WTC11 (cell line): ENCODE data around the gene SNX7. TPM values are rescaled to one million over a fixed set of nuclear protein-coding genes. Genes with fewer than 3 reads are reported as not detected.
A peak's percentile ranks its signal among the peaks of the same experiment; 100 is the strongest.

Experiments
- ATAC-seq: fragments of 200-7000 bp; cut with Tn5 transposase; 2 replicates; pipeline ENCODE4 v1.10.0; 2021; ENCODE audit warnings: mild to moderate bottlenecking, moderate library complexity
- Bru-seq: library from RNA; stranded (reverse); fragments of 400-500 nt; gene quantifications from one replicate; lab custom pipeline; 2021; lab: Mats Ljungman, UMichigan
- CTCF ChIA-PET: fragments of 300-600 bp; sonication (Branson Sonifier 250); formaldehyde crosslinking; loops from one replicate; lab custom pipeline; 2021; ENCODE audit warnings: antibody characterized with exemption; lab: Charles Lee
- POLR2A ChIA-PET: fragments of 350-600 bp; sonication (Branson Sonifier 250); formaldehyde crosslinking; loops from one replicate; lab custom pipeline; 2021; ENCODE audit warnings: antibody characterized with exemption; lab: Charles Lee
- DNase-seq: peaks from one replicate; pipeline ENCODE4 v3.0.0; 2021; ENCODE audit warnings: low spot score
- H3K27ac Mint-ChIP-seq: 2 replicates; pipeline ENCODE4 v1.8.0; 2021; ENCODE audit warnings: mixed read lengths
- H3K27me3 Mint-ChIP-seq: 2 replicates; pipeline ENCODE4 v1.8.0; 2021; ENCODE audit warnings: low read depth, mild to moderate bottlenecking, moderate library complexity, mixed read lengths
- H3K36me3 Mint-ChIP-seq: 2 replicates; pipeline ENCODE4 v1.8.0; 2021; ENCODE audit warnings: mixed read lengths
- H3K4me1 Mint-ChIP-seq: 2 replicates; pipeline ENCODE4 v1.8.0; 2022; ENCODE audit warnings: mixed read lengths
- H3K4me3 Mint-ChIP-seq: 2 replicates; pipeline ENCODE4 v1.8.0; 2021; ENCODE audit warnings: mild to moderate bottlenecking, moderate library complexity, mixed read lengths
- H3K9me3 Mint-ChIP-seq: 2 replicates; pipeline ENCODE4 v1.8.0; 2021; ENCODE audit warnings: mixed read lengths
- CREM ChIP-seq: sonication (generic); formaldehyde crosslinking; IDR thresholded peaks from 2 replicates; pipeline ENCODE4 v1.8.1; 2022; ENCODE audit warnings: mild to moderate bottlenecking, missing genetic modification reagents, moderate library complexity
- ETV6 ChIP-seq: sonication (generic); formaldehyde crosslinking; IDR thresholded peaks from 2 replicates; pipeline ENCODE4 v1.8.1; 2022; ENCODE audit warnings: mild to moderate bottlenecking, missing genetic modification reagents
- FOXK1 ChIP-seq: sonication (generic); formaldehyde crosslinking; IDR thresholded peaks from 2 replicates; pipeline ENCODE4 v1.8.0; 2022; ENCODE audit warnings: mild to moderate bottlenecking, moderate library complexity, missing genetic modification reagents
- FOXP1 ChIP-seq: sonication (generic); formaldehyde crosslinking; IDR thresholded peaks from 2 replicates; pipeline ENCODE4 v1.8.0; 2022; ENCODE audit warnings: missing genetic modification reagents, mild to moderate bottlenecking, moderate library complexity, borderline replicate concordance
- GTF2I ChIP-seq: fragments of 250-450 bp; sonication (Bioruptor Pico); conservative IDR thresholded peaks from 2 replicates; pipeline ENCODE4 v1.4.0; 2021; ENCODE audit warnings: mild to moderate bottlenecking
- NR3C1 ChIP-seq: sonication (generic); formaldehyde crosslinking; conservative IDR thresholded peaks from 2 replicates; pipeline ENCODE4 v1.8.1; 2023; ENCODE audit warnings: low read depth, mild to moderate bottlenecking, missing genetic modification reagents
- ZBTB21 ChIP-seq: sonication (generic); formaldehyde crosslinking; IDR thresholded peaks from 2 replicates; pipeline ENCODE4 v1.8.1; 2023; ENCODE audit warnings: mild to moderate bottlenecking, missing genetic modification reagents, borderline replicate concordance
- ZNF121 ChIP-seq: sonication (generic); formaldehyde crosslinking; IDR thresholded peaks from 2 replicates; pipeline ENCODE4 v1.8.0; 2023; ENCODE audit warnings: missing genetic modification reagents
- ZNF232 ChIP-seq: sonication (generic); formaldehyde crosslinking; IDR thresholded peaks from 2 replicates; pipeline ENCODE4 v1.8.0; 2022; ENCODE audit warnings: mild to moderate bottlenecking, missing genetic modification reagents
- ZNF317 ChIP-seq: sonication (generic); formaldehyde crosslinking; IDR thresholded peaks from 2 replicates; pipeline ENCODE4 v1.8.1; 2023; ENCODE audit warnings: low read depth, mild to moderate bottlenecking, moderate library complexity, missing genetic modification reagents, borderline replicate concordance
- ZNF423 ChIP-seq: fragments of 250-450 bp; sonication (Bioruptor Pico); IDR thresholded peaks from 2 replicates; pipeline ENCODE4 v2.1.2; 2022; ENCODE audit warnings: mild to moderate bottlenecking, moderate library complexity
- ZNF671 ChIP-seq: fragments of 250-450 bp; sonication (Bioruptor Pico); IDR thresholded peaks from 2 replicates; pipeline ENCODE4 v1.8.0; 2021; ENCODE audit warnings: mild to moderate bottlenecking
- long read RNA-seq, 3 experiments: library from RNA in 1 of 3; library from capped mRNA in 1 of 3; library from polyadenylated mRNA in 1 of 3; unstranded in 2 of 3; stranded (forward) in 1 of 3; transcript quantifications; one replicate each; pipeline ENCODE4 v2.0.0, GENCODE V29; 2021
- total RNA-seq: library from RNA; stranded (reverse); gene quantifications from 3 replicates; pipeline ENCODE4 v1.2.3, GENCODE V29; 2021
- TF ChIP-seq, protein P1 (sequence below): sonication (generic); formaldehyde crosslinking; IDR thresholded peaks from 2 replicates; pipeline ENCODE4 v1.8.1; 2023; ENCODE audit warnings: mild to moderate bottlenecking, moderate library complexity, missing genetic modification reagents
- TF ChIP-seq, protein P2 (sequence below): sonication (generic); formaldehyde crosslinking; IDR thresholded peaks from 2 replicates; pipeline ENCODE4 v1.8.1; 2022; ENCODE audit warnings: mild to moderate bottlenecking, moderate library complexity, missing genetic modification reagents
- TF ChIP-seq, protein P3 (sequence below): sonication (generic); formaldehyde crosslinking; IDR thresholded peaks from 2 replicates; pipeline ENCODE4 v1.8.0; 2022; ENCODE audit warnings: mild to moderate bottlenecking, missing genetic modification reagents
- TF ChIP-seq, protein P4 (sequence below): sonication (generic); formaldehyde crosslinking; IDR thresholded peaks from 2 replicates; pipeline ENCODE4 v1.8.1; 2023; ENCODE audit warnings: mild to moderate bottlenecking, missing genetic modification reagents

Gene SNX7
- total RNA-seq (12.9 to 15.7 TPM (median 14.8 TPM) in 3 replicates), Bru-seq, nascent RNA (percentile 59 among the genes with signal in this experiment)
- long read RNA-seq, experiment 1, transcript SNX7-201 (9 exons, 1,734 nt) = major isoform, 92 of 125 reads
- long read RNA-seq, experiment 1, partial matches to known transcripts = 4 of 125 reads
- long read RNA-seq, experiment 1, other reads (novel, unspliced or antisense) = 28 of 125 reads
- long read RNA-seq, experiment 2, transcript SNX7-201 (9 exons, 1,734 nt) = major isoform, 13 of 21 reads
- long read RNA-seq, experiment 2, partial matches to known transcripts = 5 of 21 reads
- long read RNA-seq, experiment 2, other reads (novel, unspliced or antisense) = 3 of 21 reads
- long read RNA-seq, experiment 3, transcript SNX7-201 (9 exons, 1,734 nt) = major isoform, 36 of 87 reads
- long read RNA-seq, experiment 3, partial matches to known transcripts = 32 of 87 reads
- long read RNA-seq, experiment 3, other reads (novel, unspliced or antisense) = 19 of 87 reads

- peak within 1 kb of the TSS; percentile 96 for H3K4me3 Mint-ChIP-seq
- DNase-seq = peak; percentile 86
- TF ChIP-seq FOXP1 (CRISPR knock-in tag) (0 out of 2 replicates have a peak, but pooled peaks have one; percentile 5), FOXK1 (CRISPR knock-in tag) (0 out of 2 replicates have a peak, but pooled peaks have one; percentile 21), ZNF423 (CRISPR knock-in tag) (peak; percentile 84), ZNF671 (no peak), CREM (CRISPR knock-in tag) (peak; percentile 43; the same call in 1 of the 2 replicates), ETV6 (0 out of 2 replicates have a peak, but pooled peaks have one; percentile 21), ZNF232 (CRISPR knock-in tag) (0 out of 2 replicates have a peak, but pooled peaks have one; percentile 15), ZNF121 (CRISPR knock-in tag) (no peak)
- TF ChIP-seq, protein P1, sequence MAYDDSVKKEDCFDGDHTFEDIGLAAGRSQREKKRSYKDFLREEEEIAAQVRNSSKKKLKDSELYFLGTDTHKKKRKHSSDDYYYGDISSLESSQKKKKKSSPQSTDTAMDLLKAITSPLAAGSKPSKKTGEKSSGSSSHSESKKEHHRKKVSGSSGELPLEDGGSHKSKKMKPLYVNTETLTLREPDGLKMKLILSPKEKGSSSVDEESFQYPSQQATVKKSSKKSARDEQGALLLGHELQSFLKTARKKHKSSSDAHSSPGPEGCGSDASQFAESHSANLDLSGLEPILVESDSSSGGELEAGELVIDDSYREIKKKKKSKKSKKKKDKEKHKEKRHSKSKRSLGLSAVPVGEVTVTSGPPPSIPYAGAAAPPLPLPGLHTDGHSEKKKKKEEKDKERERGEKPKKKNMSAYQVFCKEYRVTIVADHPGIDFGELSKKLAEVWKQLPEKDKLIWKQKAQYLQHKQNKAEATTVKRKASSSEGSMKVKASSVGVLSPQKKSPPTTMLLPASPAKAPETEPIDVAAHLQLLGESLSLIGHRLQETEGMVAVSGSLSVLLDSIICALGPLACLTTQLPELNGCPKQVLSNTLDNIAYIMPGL = peak; percentile 67
- TF ChIP-seq, protein P2, sequence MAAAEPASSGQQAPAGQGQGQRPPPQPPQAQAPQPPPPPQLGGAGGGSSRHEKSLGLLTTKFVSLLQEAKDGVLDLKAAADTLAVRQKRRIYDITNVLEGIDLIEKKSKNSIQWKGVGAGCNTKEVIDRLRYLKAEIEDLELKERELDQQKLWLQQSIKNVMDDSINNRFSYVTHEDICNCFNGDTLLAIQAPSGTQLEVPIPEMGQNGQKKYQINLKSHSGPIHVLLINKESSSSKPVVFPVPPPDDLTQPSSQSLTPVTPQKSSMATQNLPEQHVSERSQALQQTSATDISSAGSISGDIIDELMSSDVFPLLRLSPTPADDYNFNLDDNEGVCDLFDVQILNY (CRISPR knock-in tag) = peak; percentile 68; the same call in 1 of the 2 replicates
- peaks cover 24% of the 10 kb centered on the region for H3K4me1 Mint-ChIP-seq
- H3K36me3 Mint-ChIP-seq = no peaks in the 10 kb centered on the region
- peaks cover 14% of the 10 kb centered on the region for H3K27me3 Mint-ChIP-seq
- no peaks in the 10 kb centered on the region for H3K9me3 Mint-ChIP-seq
- peak; percentile 95 for ATAC-seq
- ChIA-PET CTCF (interaction anchor here (0.6 to 0.9 kb wide), 4 partner anchors 10 to 169 kb away, joined by 3 read pairs; no protein-coding TSS in a partner anchor), POLR2A (no interaction called here)
- peak within 1 kb of the TSS; percentile 75; the same call in 1 of the 2 replicates for H3K27ac Mint-ChIP-seq
Observed at GRCh38 chr1:98661544-98662355, at the start of gene SNX7. Gene SNX7, plus strand, starts transcription at chr1:98661721. Its CDS starts 11 bp downstream, at chr1:98661732.

GRCh38 chr1:98637316-98637715, 24.2 kb upstream of the SNX7 start:
- Mint-ChIP-seq H3K27me3 (no peaks in the 10 kb centered on the region), H3K9me3 (peaks cover 37% of the 10 kb centered on the region), H3K4me3 (no peak overlapping the region), H3K36me3 (peaks cover 4% of the 10 kb centered on the region)
- DNase-seq = no peak
- CTCF ChIA-PET = no interaction called here
- TF ChIP-seq, protein P3, sequence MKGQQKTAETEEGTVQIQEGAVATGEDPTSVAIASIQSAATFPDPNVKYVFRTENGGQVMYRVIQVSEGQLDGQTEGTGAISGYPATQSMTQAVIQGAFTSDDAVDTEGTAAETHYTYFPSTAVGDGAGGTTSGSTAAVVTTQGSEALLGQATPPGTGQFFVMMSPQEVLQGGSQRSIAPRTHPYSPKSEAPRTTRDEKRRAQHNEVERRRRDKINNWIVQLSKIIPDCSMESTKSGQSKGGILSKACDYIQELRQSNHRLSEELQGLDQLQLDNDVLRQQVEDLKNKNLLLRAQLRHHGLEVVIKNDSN (CRISPR knock-in tag) = no peak
- TF ChIP-seq NR3C1 (CRISPR knock-in tag) = no peak
- no peak for TF ChIP-seq ZNF317 (CRISPR knock-in tag)
- TF ChIP-seq, protein P4, sequence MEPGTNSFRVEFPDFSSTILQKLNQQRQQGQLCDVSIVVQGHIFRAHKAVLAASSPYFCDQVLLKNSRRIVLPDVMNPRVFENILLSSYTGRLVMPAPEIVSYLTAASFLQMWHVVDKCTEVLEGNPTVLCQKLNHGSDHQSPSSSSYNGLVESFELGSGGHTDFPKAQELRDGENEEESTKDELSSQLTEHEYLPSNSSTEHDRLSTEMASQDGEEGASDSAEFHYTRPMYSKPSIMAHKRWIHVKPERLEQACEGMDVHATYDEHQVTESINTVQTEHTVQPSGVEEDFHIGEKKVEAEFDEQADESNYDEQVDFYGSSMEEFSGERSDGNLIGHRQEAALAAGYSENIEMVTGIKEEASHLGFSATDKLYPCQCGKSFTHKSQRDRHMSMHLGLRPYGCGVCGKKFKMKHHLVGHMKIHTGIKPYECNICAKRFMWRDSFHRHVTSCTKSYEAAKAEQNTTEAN (CRISPR knock-in tag) = no peak
- no peak for TF ChIP-seq ZBTB21 (CRISPR knock-in tag)
- no peak for TF ChIP-seq GTF2I (CRISPR knock-in tag)
- TF ChIP-seq, all 79 proteins: peak for 0
- Mint-ChIP-seq H3K27ac (no peak overlapping the region), H3K4me1 (no peaks in the 10 kb centered on the region)
- POLR2A ChIA-PET = no interaction called here
- no peak for ATAC-seq
